Omental fat pad (tissue), 4 donors: ENCODE measurements around the gene SMG6. TPM values are rescaled to one million over a fixed set of nuclear protein-coding genes. Genes with fewer than 3 reads are reported as not detected.
"Not testable (repeated sequence)": the region's sequence is repeated elsewhere in the genome, so short reads cannot be mapped to it uniquely, and the experiment has no call there.

Experiments
- ATAC-seq: fragments of 150-250 bp; one replicate; pipeline ENCODE4 v1.9.1; 2016; ENCODE audit warnings: mild to moderate bottlenecking, moderate library complexity; ENCODE audit not compliant: low FRiP score
- DNase-seq: peaks from one replicate; pipeline ENCODE4 v3.0.0-alpha.2; 2019; ENCODE audit warnings: low spot score
- CTCF ChIP-seq, 3 donors: fragments of 450-650 bp; IDR thresholded peaks; one replicate each; pipeline ENCODE4 v1.5.1; 2016 to 2017; ENCODE audit warnings: antibody characterized with exemption in 3 of 3, mild to moderate bottlenecking in 3 of 3, moderate library complexity in 2 of 3
- total RNA-seq, 4 donors: library from RNA; depleted of rRNA; stranded (reverse); fragments of >200 nt; gene quantifications; one replicate each; pipeline ENCODE4 v1.1.0, GENCODE V29; 2016

The SMG6 gene
- total RNA-seq, 4 donors from 2014 or later: 19.1 to 36.1 (median 25.1) TPM

GRCh38 chr17:2172999-2173398 lies 130.6 kb downstream of the SMG6 start:
- no peak for TF ChIP-seq CTCF (IDR thresholded peaks at IDR 0.05)
- ATAC-seq: no peak
- DNase-seq: no peak

GRCh38 chr17:2172077-2172851 lies 131.3 kb downstream of the SMG6 start:
- ATAC-seq (peak; percentile 61), DNase-seq (no peak)
- no peak for TF ChIP-seq CTCF (IDR thresholded peaks at IDR 0.05)

DNA sequence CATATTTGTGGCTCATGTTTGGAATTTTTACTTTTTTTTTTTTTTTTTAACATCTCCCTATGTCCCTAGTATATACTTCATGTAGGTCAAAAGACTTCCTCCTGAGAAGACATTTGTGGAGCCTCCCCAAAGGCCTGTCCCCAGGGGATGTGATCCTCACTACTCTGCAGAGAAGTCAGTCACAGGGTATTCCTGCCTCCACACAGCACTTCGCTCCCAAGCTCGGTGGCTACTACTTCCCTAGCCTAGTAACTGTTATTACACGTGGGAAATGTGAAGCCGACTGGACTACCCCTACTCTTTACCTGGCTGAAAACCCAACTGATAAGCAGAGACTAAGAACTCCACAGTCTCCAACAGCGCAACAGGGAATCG lies 131.9 kb downstream of the SMG6 start:
- DNase-seq (no peak), ATAC-seq (peak; percentile 15)
- TF ChIP-seq CTCF (IDR thresholded peaks at IDR 0.05): no peak

- no peak for DNase-seq
- no peak for TF ChIP-seq CTCF (IDR thresholded peaks at IDR 0.05)
These were observed 133.6 kb downstream of the SMG6 start for GRCh38 chr17:2170023-2170422.

DNA sequence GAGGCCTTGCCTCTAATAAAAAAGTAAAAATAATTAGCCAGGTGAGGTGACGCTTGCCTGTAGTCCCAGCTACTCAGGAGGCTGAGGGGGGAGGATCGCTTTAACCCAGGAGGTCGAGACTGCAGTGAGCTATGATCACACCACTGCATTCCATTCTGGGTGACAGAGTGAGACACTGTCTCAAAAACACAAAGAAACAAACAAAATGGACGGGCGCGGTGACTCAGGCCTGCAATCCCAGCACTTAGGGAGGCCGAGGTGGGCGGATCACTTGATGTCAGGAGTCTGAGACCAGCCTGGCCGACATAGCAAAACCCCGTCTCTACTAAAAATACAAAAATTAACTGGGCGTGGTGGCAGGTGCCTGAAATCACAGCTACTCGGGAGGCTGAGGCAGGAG lies 137.9 kb downstream of the SMG6 start:
- ATAC-seq, DNase-seq: not testable (repeated sequence)

More at GRCh38 chr17:2170023-2170422, 133.6 kb downstream of the SMG6 start:
- ATAC-seq: no peak

GRCh38 chr17:2158396-2158780 lies 145.2 kb downstream of the SMG6 start:
- no peak for ATAC-seq
- TF ChIP-seq CTCF (IDR thresholded peaks at IDR 0.05): no peak
- no peak for DNase-seq

DNA sequence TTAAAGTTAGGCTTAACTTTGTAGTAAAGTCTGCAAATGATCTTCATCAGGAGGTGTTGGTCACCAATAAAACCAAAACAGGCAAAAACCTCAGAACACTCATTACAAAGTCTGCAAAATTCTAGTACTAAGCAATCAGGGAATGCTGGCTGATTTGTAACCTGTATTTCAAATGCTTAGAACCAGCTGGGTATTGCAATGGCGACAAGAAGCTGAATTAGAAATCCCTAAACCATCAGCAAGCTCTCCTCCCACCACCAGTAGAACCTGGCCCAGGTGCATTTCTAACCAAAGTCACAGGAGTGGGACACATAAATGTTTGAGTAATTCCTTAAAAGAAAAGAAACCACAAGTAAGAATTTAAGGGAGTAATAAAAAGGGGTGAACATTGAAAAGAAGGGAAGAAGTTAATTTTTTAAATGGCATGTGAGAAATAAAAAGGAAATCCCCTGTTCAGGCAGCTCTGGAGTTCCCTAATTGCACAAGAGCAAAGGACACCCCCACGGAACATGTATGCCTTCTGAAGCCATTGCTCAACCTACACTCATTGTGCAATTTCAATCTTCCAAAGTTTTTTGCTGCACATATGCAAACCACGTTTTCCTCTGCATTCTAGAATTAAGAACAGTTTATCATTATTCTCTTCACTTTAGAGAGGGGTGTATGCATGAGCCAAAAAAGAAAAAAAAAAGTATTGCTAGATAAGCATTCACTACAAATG lies 145.8 kb downstream of the SMG6 start:
- ATAC-seq: peak; percentile 82
- no peak for DNase-seq
- no peak for TF ChIP-seq CTCF (IDR thresholded peaks at IDR 0.05)
